ENCODE measurements around the gene CNPY1.

CNPY1 gene

DNA sequence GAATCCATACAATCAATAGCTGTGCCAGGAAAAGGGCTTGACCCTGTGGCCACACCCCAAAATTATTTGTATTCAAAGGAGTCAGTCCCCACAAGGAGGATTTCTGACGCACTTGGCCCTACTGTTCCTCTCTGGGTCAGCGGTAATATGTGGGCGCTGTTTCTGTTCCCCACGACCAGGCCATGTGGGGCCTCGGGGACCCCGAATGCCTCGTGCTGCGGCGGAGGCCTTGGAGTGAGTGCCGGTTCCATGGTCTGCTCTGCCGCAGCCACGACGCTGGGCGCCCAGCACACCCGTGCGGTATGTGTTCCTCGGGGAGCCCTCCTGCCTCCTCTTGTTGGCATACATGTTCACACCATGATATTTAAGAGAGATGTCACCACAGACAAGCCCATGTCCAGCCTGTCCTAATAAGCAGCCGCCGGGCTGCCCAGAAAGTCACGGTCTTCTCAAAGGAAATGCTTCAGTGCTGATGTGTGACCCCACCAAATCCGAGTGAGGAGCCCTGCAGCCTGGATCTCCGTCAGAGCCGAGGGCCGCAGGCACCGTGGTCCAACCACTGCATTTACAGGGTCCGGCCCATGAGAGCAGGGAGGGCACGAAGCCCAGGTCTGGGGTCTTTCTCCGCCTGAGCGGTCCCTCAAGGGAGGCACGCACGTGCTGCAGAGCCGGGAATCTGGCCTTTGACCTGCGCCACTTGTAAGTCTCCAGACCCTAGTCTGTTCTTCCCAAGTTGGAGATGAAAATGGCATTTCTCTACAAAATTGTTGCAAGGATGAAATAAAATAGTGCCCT, 52.4 kb downstream of the CNPY1 start:
- H3K27ac ChIP-seq (ENCODE audit: low read depth, low read length), result no peak overlapping the region
- H3K36me3 ChIP-seq (ENCODE audit: control insufficient read depth in 5 of 5, insufficient read depth in 5 of 5, low read length in 5 of 5), result no peaks in the 10 kb centered on the region
- H3K9ac ChIP-seq (ENCODE audit: low read length in 5 of 5), result no peak overlapping the region
- peaks cover 0 to 22% (median 20%) of the 10 kb centered on the region in 5 donors for H3K4me1 ChIP-seq (ENCODE audit: control insufficient read depth in 5 of 5, insufficient read depth in 5 of 5, low read length in 5 of 5)
- H3K9me3 ChIP-seq (ENCODE audit: control insufficient read depth in 5 of 5, low read length in 5 of 5), result no peaks in the 10 kb centered on the region
- peaks cover 5 to 35% (median 20%) of the 10 kb centered on the region in 5 donors for H3K27me3 ChIP-seq (ENCODE audit: control insufficient read depth in 5 of 5, insufficient read depth in 4 of 5, low read length in 5 of 5)
- H3K4me3 ChIP-seq (ENCODE audit: low read depth in 1 of 5, low read length in 5 of 5), result no peak overlapping the region

- Histone ChIP-seq H3K4me3 (ENCODE audit: low read depth in 1 of 5, low read length in 5 of 5) (peak overlapping the region in 3 of 5 donors; percentile 58 to 78 (median 69)), H3K9ac (ENCODE audit: low read length in 5 of 5) (no peak overlapping the region), H3K9me3 (ENCODE audit: control insufficient read depth in 5 of 5, low read length in 5 of 5) (no peaks in the 10 kb centered on the region), H3K27ac (ENCODE audit: low read depth, low read length) (no peak overlapping the region), H3K4me1 (ENCODE audit: control insufficient read depth in 5 of 5, insufficient read depth in 5 of 5, low read length in 5 of 5) (peaks cover 0 to 22% (median 20%) of the 10 kb centered on the region in 5 donors), H3K36me3 (ENCODE audit: control insufficient read depth in 5 of 5, insufficient read depth in 5 of 5, low read length in 5 of 5) (no peaks in the 10 kb centered on the region), H3K27me3 (ENCODE audit: control insufficient read depth in 5 of 5, insufficient read depth in 4 of 5, low read length in 5 of 5) (peaks cover 5 to 32% (median 22%) of the 10 kb centered on the region in 5 donors)
Observed at GRCh38 chr7:155491812-155492211, 54.5 kb downstream of the CNPY1 start.

DNA sequence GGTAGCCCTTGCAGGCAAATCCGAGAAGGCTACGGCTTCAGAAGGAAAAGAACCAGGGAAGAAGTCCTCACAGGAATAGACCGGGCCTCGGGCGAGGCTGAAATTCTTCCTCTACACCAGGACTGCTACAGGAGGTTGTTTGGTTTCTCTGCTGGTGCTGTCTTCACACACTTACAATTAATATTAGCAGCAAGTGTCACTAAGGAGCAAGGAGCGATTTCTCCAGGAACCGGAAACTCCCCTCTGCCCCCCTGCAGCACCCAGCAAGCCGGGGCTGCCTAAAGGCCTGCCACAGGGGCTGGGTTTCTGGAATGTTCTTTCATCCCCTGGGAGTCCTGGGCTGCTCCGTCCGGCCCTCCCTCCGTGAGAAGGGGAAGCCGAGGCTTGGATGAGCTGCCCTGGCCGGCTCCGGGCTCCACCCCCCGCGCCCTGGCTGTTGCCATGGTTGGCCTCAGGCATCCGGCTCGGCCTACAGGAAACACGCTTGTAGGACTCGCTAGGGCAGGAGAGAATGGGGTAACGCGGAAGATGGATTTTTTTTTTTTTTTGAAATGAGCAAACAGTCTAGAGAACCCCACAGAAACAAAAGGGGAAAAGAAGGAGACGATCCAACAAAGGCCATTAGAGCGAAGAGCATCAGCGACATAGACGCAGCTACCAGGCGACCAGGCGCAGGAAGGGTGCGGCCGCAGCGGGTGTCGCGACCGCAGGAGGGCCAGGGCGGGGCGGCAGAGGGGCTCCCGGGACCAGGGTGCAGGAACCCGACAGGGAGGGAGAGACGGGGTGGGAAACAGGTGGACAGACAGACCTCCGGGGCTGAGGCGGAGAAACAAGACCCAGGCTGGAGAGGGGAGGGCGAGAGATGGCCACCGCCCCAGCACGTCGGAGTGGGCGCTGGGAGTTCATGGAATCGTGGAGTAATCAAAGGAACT, 55.4 kb downstream of the CNPY1 start:
- Histone ChIP-seq H3K27ac (ENCODE audit: low read depth, low read length) (no peak overlapping the region), H3K4me3 (ENCODE audit: low read depth in 1 of 5, low read length in 5 of 5) (peak overlapping the region; percentile 58 to 82 (median 72)), H3K9me3 (ENCODE audit: control insufficient read depth in 5 of 5, low read length in 5 of 5) (no peaks in the 10 kb centered on the region), H3K36me3 (ENCODE audit: control insufficient read depth in 5 of 5, insufficient read depth in 5 of 5, low read length in 5 of 5) (no peaks in the 10 kb centered on the region), H3K4me1 (ENCODE audit: control insufficient read depth in 5 of 5, insufficient read depth in 5 of 5, low read length in 5 of 5) (peaks cover 0 to 22% (median 20%) of the 10 kb centered on the region in 5 donors), H3K9ac (ENCODE audit: low read length in 5 of 5) (peak overlapping the region in 4 of 5 donors; percentile 7 to 72 (median 48)), H3K27me3 (ENCODE audit: control insufficient read depth in 5 of 5, insufficient read depth in 4 of 5, low read length in 5 of 5) (peaks cover 5 to 28% (median 22%) of the 10 kb centered on the region in 5 donors)

- peaks cover 6 to 30% (median 24%) of the 10 kb centered on the region in 5 donors for H3K27me3 ChIP-seq (ENCODE audit: control insufficient read depth in 5 of 5, insufficient read depth in 4 of 5, low read length in 5 of 5)
- peak overlapping the region in 3 of 5 donors; percentile 35 to 72 (median 60) for H3K9ac ChIP-seq (ENCODE audit: low read length in 5 of 5)
- no peaks in the 10 kb centered on the region for H3K9me3 ChIP-seq (ENCODE audit: control insufficient read depth in 5 of 5, low read length in 5 of 5)
- no peaks in the 10 kb centered on the region for H3K36me3 ChIP-seq (ENCODE audit: control insufficient read depth in 5 of 5, insufficient read depth in 5 of 5, low read length in 5 of 5)
- H3K4me3 ChIP-seq (ENCODE audit: low read depth in 1 of 5, low read length in 5 of 5), result peak overlapping the region; percentile 58 to 82 (median 72)
- H3K4me1 ChIP-seq (ENCODE audit: control insufficient read depth in 5 of 5, insufficient read depth in 5 of 5, low read length in 5 of 5), result peaks cover 0 to 22% (median 20%) of the 10 kb centered on the region in 5 donors
- H3K27ac ChIP-seq (ENCODE audit: low read depth, low read length), result no peak overlapping the region
Observed at GRCh38 chr7:155489862-155490696, 56.3 kb downstream of the CNPY1 start.

DNA sequence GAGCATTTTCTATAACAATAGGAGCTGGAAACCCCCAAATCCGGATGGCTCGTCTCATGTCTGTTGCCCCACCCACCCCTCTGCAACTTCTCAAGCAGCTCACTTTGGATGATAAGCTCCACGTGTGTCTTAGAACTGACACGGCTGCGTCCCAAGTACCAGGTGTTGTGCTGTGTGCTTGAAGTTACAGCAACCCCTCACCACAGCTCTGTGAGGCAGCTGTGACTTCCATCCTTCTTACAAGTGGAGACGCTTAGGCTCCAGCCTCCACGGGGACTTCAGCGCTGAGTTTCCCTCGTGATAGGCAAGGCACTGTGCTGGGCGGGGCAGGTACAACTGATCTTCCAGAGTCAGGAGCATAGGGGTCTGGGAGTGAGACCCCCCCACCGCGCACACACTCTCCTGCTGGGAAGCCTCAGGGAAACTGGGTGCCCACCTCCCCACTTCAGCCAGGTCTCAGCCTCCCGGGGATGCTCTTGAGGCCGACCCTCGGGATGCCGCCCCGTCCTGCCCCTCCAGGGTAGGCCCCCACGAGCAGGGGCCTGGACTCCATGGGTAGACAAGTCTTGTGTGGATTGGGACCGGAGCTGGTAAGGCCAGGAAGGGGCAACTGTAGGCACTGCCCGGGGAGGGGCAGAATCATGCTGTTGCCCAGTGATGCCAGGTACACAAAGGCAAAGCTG, 57.1 kb downstream of the CNPY1 start:
- Histone ChIP-seq H3K36me3 (ENCODE audit: control insufficient read depth in 5 of 5, insufficient read depth in 5 of 5, low read length in 5 of 5) (no peaks in the 10 kb centered on the region), H3K9ac (ENCODE audit: low read length in 5 of 5) (no peak overlapping the region), H3K27me3 (ENCODE audit: control insufficient read depth in 5 of 5, insufficient read depth in 4 of 5, low read length in 5 of 5) (peaks cover 10 to 34% (median 26%) of the 10 kb centered on the region in 5 donors), H3K4me1 (ENCODE audit: control insufficient read depth in 5 of 5, insufficient read depth in 5 of 5, low read length in 5 of 5) (peaks cover 0 to 22% (median 20%) of the 10 kb centered on the region in 5 donors), H3K27ac (ENCODE audit: low read depth, low read length) (no peak overlapping the region), H3K4me3 (ENCODE audit: low read depth in 1 of 5, low read length in 5 of 5) (no peak overlapping the region), H3K9me3 (ENCODE audit: control insufficient read depth in 5 of 5, low read length in 5 of 5) (no peaks in the 10 kb centered on the region)

DNA sequence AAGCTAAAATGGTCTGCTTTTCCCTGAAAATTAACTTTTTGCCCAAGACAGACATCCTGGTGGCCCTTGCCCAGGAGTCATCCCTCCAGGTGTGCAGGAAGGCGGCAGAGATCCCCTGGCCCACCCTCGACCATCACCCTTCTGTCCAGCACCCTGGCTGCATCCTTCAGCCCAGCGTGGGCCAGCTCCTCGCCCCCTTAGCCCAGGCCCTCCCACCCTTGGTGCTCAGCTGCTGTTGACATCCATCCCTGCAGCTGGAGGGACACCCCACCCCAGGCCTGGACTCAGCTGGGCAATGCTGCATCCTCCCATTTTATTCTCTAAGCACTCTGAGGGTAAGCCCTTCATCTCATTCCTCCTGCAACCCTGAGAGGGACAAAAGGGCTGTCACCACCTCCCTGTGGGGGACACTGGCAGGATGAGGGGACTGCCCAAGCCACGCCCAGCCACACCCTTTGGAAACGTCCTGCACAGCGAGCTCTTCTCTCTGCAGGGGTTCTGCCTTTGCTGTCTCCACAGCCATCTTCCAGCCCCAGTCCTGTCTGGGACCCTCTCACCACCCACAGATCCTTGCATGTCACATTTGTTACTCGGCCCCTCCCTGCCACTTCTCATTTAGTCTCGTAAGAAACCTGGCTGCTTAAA, 57.8 kb downstream of the CNPY1 start:
- Histone ChIP-seq H3K27ac (ENCODE audit: low read depth, low read length) (no peak overlapping the region), H3K4me1 (ENCODE audit: control insufficient read depth in 5 of 5, insufficient read depth in 5 of 5, low read length in 5 of 5) (peaks cover 0 to 22% (median 21%) of the 10 kb centered on the region in 5 donors), H3K9ac (ENCODE audit: low read length in 5 of 5) (no peak overlapping the region), H3K4me3 (ENCODE audit: low read depth in 1 of 5, low read length in 5 of 5) (no peak overlapping the region), H3K36me3 (ENCODE audit: control insufficient read depth in 5 of 5, insufficient read depth in 5 of 5, low read length in 5 of 5) (no peaks in the 10 kb centered on the region), H3K27me3 (ENCODE audit: control insufficient read depth in 5 of 5, insufficient read depth in 4 of 5, low read length in 5 of 5) (peaks cover 17 to 36% (median 31%) of the 10 kb centered on the region in 5 donors), H3K9me3 (ENCODE audit: control insufficient read depth in 5 of 5, low read length in 5 of 5) (no peaks in the 10 kb centered on the region)

DNA sequence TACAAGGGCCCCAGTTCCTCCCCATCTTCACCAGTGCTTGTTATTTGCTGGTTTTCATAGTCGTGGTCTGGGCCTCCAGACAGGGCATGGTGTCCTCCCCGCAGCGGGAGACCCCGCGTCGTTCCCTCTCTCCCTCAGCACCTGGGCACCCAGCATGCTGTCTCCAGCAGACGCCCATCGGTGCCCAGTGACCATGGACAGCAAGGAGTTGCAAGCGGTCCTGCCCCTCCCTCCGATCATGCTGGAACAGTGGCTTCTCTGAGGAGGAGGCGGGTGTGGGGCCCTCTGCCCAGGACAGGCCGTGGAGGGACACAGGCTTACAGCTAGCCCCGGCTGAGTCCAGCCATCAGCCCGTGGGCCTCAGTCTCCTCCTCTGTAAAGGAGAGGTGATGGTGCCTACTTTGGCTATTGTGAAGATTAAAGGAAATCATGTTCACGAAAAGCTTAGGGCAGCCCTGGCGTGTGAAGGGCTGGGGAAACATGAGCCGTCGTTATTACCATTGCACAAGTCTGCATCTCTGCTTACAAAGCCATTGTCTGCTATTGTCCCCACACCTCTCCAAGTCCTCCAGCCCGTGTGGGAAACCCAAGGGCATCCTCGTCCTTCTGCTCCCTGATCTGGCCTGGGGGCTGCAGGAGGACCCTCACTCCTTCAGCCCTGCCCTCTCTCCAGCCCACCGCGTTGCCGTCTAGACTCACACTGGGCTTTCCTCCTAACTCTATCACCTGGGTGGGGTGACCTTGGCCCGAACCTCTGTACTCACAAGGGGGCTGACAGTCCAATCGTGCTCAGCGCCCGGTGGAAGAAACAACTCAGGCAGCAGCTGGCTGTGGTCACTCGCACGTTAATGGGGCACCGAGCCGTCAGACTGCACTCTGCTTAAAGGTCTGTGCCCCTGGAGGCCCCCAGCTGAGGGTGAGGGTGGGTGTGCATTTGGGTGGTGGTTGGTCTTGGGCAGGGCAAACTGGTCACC, 58.6 kb downstream of the CNPY1 start:
- no peak overlapping the region for H3K27ac ChIP-seq (ENCODE audit: low read depth, low read length)
- H3K4me3 ChIP-seq (ENCODE audit: low read depth in 1 of 5, low read length in 5 of 5), result no peak overlapping the region
- no peaks in the 10 kb centered on the region for H3K9me3 ChIP-seq (ENCODE audit: control insufficient read depth in 5 of 5, low read length in 5 of 5)
- no peak overlapping the region for H3K9ac ChIP-seq (ENCODE audit: low read length in 5 of 5)
- H3K27me3 ChIP-seq (ENCODE audit: control insufficient read depth in 5 of 5, insufficient read depth in 4 of 5, low read length in 5 of 5), result peaks cover 23 to 41% (median 37%) of the 10 kb centered on the region in 5 donors
- peaks cover 0 to 26% (median 22%) of the 10 kb centered on the region in 5 donors for H3K4me1 ChIP-seq (ENCODE audit: control insufficient read depth in 5 of 5, insufficient read depth in 5 of 5, low read length in 5 of 5)
- H3K36me3 ChIP-seq (ENCODE audit: control insufficient read depth in 5 of 5, insufficient read depth in 5 of 5, low read length in 5 of 5), result no peaks in the 10 kb centered on the region

- peaks cover 0 to 2% (median 0%) of the 10 kb centered on the region in 5 donors for H3K9me3 ChIP-seq (ENCODE audit: control insufficient read depth in 5 of 5, low read length in 5 of 5)
- H3K4me1 ChIP-seq (ENCODE audit: control insufficient read depth in 5 of 5, insufficient read depth in 5 of 5, low read length in 5 of 5), result peaks cover 0 to 25% (median 21%) of the 10 kb centered on the region in 5 donors
- peaks cover 28 to 49% (median 42%) of the 10 kb centered on the region in 5 donors for H3K27me3 ChIP-seq (ENCODE audit: control insufficient read depth in 5 of 5, insufficient read depth in 4 of 5, low read length in 5 of 5)
- no peak overlapping the region for H3K9ac ChIP-seq (ENCODE audit: low read length in 5 of 5)
- H3K27ac ChIP-seq (ENCODE audit: low read depth, low read length), result no peak overlapping the region
- H3K36me3 ChIP-seq (ENCODE audit: control insufficient read depth in 5 of 5, insufficient read depth in 5 of 5, low read length in 5 of 5), result no peaks in the 10 kb centered on the region
- no peak overlapping the region for H3K4me3 ChIP-seq (ENCODE audit: low read depth in 1 of 5, low read length in 5 of 5)
Observed at GRCh38 chr7:155486783-155487508, 59.4 kb downstream of the CNPY1 start.
